ENCODE measurements around the gene CHST12. TPM values are rescaled to one million over a fixed set of nuclear protein-coding genes. Genes with fewer than 3 reads are reported as not detected.

The CHST12 gene
- total and polyA plus RNA-seq, 10 of the 15 experiments (the other 5 are each of a cell fraction or from before 2014, with no cell fraction given): 0.05 to 14.2 (median 3.3) TPM

DNA sequence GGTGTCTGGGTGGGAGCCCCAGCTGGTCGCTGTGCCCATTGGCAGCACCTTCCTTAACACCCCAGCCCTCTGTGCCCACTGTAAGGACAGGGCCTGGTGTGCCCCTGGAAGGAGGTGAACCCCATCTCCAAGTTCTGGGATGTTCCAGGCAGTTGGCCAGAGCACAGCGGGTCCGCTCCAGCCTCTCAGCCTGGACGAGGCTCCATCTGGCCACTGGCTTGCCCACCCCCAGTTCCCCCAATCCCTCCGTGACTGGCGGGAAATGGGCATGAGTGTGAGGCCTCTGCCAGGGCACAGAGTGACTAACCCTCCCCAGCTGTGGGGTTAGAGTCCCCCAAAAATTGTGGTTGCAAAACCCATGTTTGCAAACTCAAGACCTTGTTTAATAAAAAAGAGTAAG, 57.2 kb downstream of the CHST12 start:
- Histone ChIP-seq H3K27me3 (replicated peaks in 1 of 2; ENCODE audit: control insufficient read depth in 2 of 2, insufficient read depth in 2 of 2, low read length in 1 of 2) (no peaks in the 10 kb centered on the region), H3K36me3 (ENCODE audit: control insufficient read depth in 2 of 2, insufficient read depth in 2 of 2, low read length in 1 of 2) (no peaks in the 10 kb centered on the region), H3K9me3 (replicated peaks; ENCODE audit: control insufficient read depth, insufficient read depth, low read length) (no peaks in the 10 kb centered on the region; the same call in 2 of the 3 replicates), H4K20me1 (ENCODE audit: control insufficient read depth, insufficient read depth) (no peaks in the 10 kb centered on the region), H3K4me3 (no peak overlapping the region), H3K79me2 (ENCODE audit: control insufficient read depth, insufficient read depth, low read length) (no peaks in the 10 kb centered on the region), H3K4me2 (ENCODE audit: control insufficient read depth, insufficient read depth) (no peak overlapping the region), H3K4me1 (ENCODE audit: control insufficient read depth, insufficient read depth, low read length) (no peaks in the 10 kb centered on the region), H3K27ac (ENCODE audit: control insufficient read depth, insufficient read depth) (no peak overlapping the region), H2AFZ (ENCODE audit: control insufficient read depth, low read depth, low read length) (no peak overlapping the region), H3K9ac (ENCODE audit: control insufficient read depth, insufficient read depth, low read length) (no peak overlapping the region)
- in situ Hi-C loops (cut with MboI) (no loop called here), intact Hi-C loops (cut with micrococcal nuclease; ENCODE audit: unreplicated experiment) (no loop called here)
- TF ChIP-seq HCFC1 (IDR thresholded peaks at IDR 0.05; ENCODE audit: low read length) (no peak), TBL1XR1 (IDR thresholded peaks at IDR 0.05; ENCODE audit: low read depth, low read length) (no peak), MAX (IDR thresholded peaks at IDR 0.05; ENCODE audit: low read depth, low read length) (no peak), NFYB (IDR thresholded peaks at IDR 0.05; ENCODE audit: insufficient read depth, low read depth, low read length) (no peak), STAT3 (IDR thresholded peaks at IDR 0.05; ENCODE audit: low read depth, low read length) (no peak)
- TF ChIP-seq, protein P1, sequence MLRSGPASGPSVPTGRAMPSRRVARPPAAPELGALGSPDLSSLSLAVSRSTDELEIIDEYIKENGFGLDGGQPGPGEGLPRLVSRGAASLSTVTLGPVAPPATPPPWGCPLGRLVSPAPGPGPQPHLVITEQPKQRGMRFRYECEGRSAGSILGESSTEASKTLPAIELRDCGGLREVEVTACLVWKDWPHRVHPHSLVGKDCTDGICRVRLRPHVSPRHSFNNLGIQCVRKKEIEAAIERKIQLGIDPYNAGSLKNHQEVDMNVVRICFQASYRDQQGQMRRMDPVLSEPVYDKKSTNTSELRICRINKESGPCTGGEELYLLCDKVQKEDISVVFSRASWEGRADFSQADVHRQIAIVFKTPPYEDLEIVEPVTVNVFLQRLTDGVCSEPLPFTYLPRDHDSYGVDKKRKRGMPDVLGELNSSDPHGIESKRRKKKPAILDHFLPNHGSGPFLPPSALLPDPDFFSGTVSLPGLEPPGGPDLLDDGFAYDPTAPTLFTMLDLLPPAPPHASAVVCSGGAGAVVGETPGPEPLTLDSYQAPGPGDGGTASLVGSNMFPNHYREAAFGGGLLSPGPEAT (IDR thresholded peaks at IDR 0.05; ENCODE audit: low read depth): no peak
- TF ChIP-seq, protein P2, sequence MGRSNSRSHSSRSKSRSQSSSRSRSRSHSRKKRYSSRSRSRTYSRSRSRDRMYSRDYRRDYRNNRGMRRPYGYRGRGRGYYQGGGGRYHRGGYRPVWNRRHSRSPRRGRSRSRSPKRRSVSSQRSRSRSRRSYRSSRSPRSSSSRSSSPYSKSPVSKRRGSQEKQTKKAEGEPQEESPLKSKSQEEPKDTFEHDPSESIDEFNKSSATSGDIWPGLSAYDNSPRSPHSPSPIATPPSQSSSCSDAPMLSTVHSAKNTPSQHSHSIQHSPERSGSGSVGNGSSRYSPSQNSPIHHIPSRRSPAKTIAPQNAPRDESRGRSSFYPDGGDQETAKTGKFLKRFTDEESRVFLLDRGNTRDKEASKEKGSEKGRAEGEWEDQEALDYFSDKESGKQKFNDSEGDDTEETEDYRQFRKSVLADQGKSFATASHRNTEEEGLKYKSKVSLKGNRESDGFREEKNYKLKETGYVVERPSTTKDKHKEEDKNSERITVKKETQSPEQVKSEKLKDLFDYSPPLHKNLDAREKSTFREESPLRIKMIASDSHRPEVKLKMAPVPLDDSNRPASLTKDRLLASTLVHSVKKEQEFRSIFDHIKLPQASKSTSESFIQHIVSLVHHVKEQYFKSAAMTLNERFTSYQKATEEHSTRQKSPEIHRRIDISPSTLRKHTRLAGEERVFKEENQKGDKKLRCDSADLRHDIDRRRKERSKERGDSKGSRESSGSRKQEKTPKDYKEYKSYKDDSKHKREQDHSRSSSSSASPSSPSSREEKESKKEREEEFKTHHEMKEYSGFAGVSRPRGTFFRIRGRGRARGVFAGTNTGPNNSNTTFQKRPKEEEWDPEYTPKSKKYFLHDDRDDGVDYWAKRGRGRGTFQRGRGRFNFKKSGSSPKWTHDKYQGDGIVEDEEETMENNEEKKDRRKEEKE (IDR thresholded peaks at IDR 0.05): no peak
- TF ChIP-seq, protein P3, sequence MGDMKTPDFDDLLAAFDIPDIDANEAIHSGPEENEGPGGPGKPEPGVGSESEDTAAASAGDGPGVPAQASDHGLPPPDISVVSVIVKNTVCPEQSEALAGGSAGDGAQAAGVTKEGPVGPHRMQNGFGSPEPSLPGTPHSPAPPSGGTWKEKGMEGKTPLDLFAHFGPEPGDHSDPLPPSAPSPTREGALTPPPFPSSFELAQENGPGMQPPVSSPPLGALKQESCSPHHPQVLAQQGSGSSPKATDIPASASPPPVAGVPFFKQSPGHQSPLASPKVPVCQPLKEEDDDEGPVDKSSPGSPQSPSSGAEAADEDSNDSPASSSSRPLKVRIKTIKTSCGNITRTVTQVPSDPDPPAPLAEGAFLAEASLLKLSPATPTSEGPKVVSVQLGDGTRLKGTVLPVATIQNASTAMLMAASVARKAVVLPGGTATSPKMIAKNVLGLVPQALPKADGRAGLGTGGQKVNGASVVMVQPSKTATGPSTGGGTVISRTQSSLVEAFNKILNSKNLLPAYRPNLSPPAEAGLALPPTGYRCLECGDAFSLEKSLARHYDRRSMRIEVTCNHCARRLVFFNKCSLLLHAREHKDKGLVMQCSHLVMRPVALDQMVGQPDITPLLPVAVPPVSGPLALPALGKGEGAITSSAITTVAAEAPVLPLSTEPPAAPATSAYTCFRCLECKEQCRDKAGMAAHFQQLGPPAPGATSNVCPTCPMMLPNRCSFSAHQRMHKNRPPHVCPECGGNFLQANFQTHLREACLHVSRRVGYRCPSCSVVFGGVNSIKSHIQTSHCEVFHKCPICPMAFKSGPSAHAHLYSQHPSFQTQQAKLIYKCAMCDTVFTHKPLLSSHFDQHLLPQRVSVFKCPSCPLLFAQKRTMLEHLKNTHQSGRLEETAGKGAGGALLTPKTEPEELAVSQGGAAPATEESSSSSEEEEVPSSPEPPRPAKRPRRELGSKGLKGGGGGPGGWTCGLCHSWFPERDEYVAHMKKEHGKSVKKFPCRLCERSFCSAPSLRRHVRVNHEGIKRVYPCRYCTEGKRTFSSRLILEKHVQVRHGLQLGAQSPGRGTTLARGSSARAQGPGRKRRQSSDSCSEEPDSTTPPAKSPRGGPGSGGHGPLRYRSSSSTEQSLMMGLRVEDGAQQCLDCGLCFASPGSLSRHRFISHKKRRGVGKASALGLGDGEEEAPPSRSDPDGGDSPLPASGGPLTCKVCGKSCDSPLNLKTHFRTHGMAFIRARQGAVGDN (IDR thresholded peaks at IDR 0.05): no peak
- ChIA-PET POLR2A (no interaction called here), CTCF (interaction anchor here (1.3 to 1.5 kb wide), 2 partner anchors 8 to 10 kb away, joined by 3 read pairs; no protein-coding TSS in a partner anchor), SMC1A (ENCODE audit: uncharacterized antibody, unreplicated experiment) (no interaction called here), RAD21 (ENCODE audit: unreplicated experiment) (no interaction called here)
- no peak for DNase-seq (ENCODE audit: low read depth, low spot score)
- no peak for FAIRE-seq
- no TSS peak for BruUV-seq (replicated peaks)
- ATAC-seq: no peak
- WGBS (ENCODE audit: insufficient coverage, insufficient replicate concordance, low lambda C conversion rate, missing lambda C conversion rate): 49% methylated on average over 6 of the region's 6 CpGs

Data from GM12878 (cell line).